Esophagus muscularis mucosa (tissue), 4 donors: ENCODE measurements around the gene GIMAP5. TPM values are rescaled to one million over a fixed set of nuclear protein-coding genes. Genes with fewer than 3 reads are reported as not detected.
A peak's percentile ranks its signal among the peaks of the same experiment; 100 is the strongest.

ENCODE experiments used
- DNase-seq: peaks from one replicate; pipeline ENCODE4 v3.0.0-alpha.2; 2017; ENCODE audit errors: extremely low spot score
- H3K27ac ChIP-seq, 4 donors: fragments of 200-600 bp; sonication (generic); replicated peaks in 1 of 4; 1 replicate in 3 of 4; 2 replicates in 1 of 4; pipeline ENCODE4 v1.5.1; 2016 to 2019; ENCODE audit warnings: mild to moderate bottlenecking in 1 of 4
- H3K27me3 ChIP-seq, 4 donors: fragments of 200-600 bp; sonication (generic); one replicate each; pipeline versions ENCODE4 v1.5.1 to v1.6.0; 2016 to 2019
- H3K36me3 ChIP-seq, 4 donors: fragments of 200-600 bp; sonication (generic); one replicate each; pipeline ENCODE4 v1.5.1; 2016 to 2019
- H3K4me1 ChIP-seq, 4 donors: fragments of 200-600 bp; sonication (generic); one replicate each; pipeline ENCODE4 v1.5.1; 2016 to 2019
- H3K4me3 ChIP-seq, 4 donors: fragments of 200-600 bp; sonication (generic); 1 replicate in 2 of 4; 2 replicates in 2 of 4; pipeline ENCODE4 v1.5.1; 2016 to 2019; ENCODE audit warnings: mild to moderate bottlenecking in 4 of 4, moderate library complexity in 1 of 4
- H3K9me3 ChIP-seq, 4 donors: fragments of 200-600 bp; sonication (generic); 1 replicate in 3 of 4; 2 replicates in 1 of 4; pipeline ENCODE4 v1.5.1; 2016 to 2019
- EP300 ChIP-seq: sonication (generic); formaldehyde crosslinking; IDR thresholded peaks from one replicate; pipeline ENCODE4 v1.6.1; 2017; ENCODE audit warnings: antibody characterized with exemption
- POLR2A ChIP-seq: fragments of 450-650 bp; IDR thresholded peaks from one replicate; pipeline ENCODE4 v1.6.1; 2017; ENCODE audit warnings: antibody characterized with exemption, moderate library complexity, mild to moderate bottlenecking, low read depth
- POLR2AphosphoS5 ChIP-seq, 2 donors: sonication (generic); formaldehyde crosslinking; IDR thresholded peaks; one replicate each; pipeline ENCODE4 v1.6.1; 2017; ENCODE audit warnings: antibody characterized with exemption in 2 of 2
- WGBS: methylation state at CpG from one replicate; pipeline ENCODE4 v1.1.5; 2018; 5-methylcytosine and 5-hydroxymethylcytosine counted together
- intact Hi-C: fragments of 100-400 bp; cut with DNase I; formaldehyde crosslinking; loops from one replicate; pipeline ENCODE4 v1.15.1; 2023
- total RNA-seq, 4 donors: library from RNA; depleted of rRNA; stranded (reverse); fragments of >200 nt; gene quantifications; one replicate each; pipeline versions ENCODE4 v1.1.0 to v1.2.1, GENCODE V29; 2016
- TF ChIP-seq, protein P1 (sequence below), 3 experiments: fragments of 200-600 bp in 2 of 3; fragments of 450-650 bp in 1 of 3; sonication (generic) in 2 of 3; IDR thresholded peaks; one replicate each; pipeline ENCODE4 v1.5.1; 2017 to 2019; ENCODE audit warnings: antibody characterized with exemption in 3 of 3, mild to moderate bottlenecking in 2 of 3, moderate library complexity in 1 of 3

The GIMAP5 gene
- total RNA-seq, result 10 to 100 TPM; 26.9 to 48.2 (median 28.6) TPM

DNA sequence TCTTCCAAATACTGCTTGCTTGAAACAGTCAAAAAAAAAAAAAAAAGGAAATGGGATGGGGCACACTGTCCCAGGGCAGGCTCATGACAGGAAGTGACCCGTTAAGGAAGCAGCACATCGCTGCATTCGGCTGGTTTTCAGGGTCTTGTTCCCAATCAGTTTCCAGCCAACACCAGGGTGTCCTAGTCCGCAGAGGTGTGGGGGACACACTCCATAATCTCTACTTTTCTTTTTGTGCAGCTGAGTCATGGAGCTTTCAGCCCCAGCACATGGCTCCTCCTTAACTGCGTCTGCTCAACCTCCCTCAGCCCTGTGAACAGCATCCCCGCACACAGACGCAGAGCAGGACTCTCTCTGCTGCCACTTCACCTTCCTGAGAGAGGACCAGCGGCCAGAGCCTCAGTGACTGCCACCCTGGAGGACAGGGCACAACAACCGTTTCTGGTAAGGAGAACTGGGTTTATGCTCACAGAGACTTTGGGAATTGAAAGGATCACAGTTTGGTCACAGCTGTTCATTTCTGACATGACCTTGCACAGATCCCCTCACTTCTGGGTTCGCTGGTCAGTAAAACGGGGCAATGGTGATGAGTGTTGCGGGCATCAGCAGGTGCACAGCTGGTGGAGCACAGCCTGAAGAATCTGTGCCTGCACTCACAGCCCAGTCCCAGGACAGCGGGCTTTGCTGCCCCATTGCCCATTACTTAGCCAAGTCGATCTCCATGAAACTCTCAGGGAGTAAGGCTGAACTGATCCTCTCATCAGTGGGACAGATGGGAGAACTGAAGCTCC is at the start of gene GIMAP5:
TSS of gene GIMAP5 (plus strand) at position 154 of the 791 bp plus-strand sequence. CDS start 3,467 bp downstream, outside the sequence.
- Histone ChIP-seq H3K27ac (peak within 1 kb of the TSS; percentile 64 to 77 (median 73)), H3K27me3 (no peaks in the 10 kb centered on the region), H3K4me1 (peaks cover 2 to 14% (median 6%) of the 10 kb centered on the region in 4 donors), H3K4me3 (peak within 1 kb of the TSS; percentile 48 to 59 (median 52)), H3K36me3 (peaks cover 0 to 21% (median 2%) of the 10 kb centered on the region in 4 donors), H3K9me3 (no peaks in the 10 kb centered on the region)
- WGBS, result 58% methylated on average over 14 of the region's 14 CpGs
- DNase-seq, result no peak
- intact Hi-C loops, result no loop called here
- TF ChIP-seq, protein P1, sequence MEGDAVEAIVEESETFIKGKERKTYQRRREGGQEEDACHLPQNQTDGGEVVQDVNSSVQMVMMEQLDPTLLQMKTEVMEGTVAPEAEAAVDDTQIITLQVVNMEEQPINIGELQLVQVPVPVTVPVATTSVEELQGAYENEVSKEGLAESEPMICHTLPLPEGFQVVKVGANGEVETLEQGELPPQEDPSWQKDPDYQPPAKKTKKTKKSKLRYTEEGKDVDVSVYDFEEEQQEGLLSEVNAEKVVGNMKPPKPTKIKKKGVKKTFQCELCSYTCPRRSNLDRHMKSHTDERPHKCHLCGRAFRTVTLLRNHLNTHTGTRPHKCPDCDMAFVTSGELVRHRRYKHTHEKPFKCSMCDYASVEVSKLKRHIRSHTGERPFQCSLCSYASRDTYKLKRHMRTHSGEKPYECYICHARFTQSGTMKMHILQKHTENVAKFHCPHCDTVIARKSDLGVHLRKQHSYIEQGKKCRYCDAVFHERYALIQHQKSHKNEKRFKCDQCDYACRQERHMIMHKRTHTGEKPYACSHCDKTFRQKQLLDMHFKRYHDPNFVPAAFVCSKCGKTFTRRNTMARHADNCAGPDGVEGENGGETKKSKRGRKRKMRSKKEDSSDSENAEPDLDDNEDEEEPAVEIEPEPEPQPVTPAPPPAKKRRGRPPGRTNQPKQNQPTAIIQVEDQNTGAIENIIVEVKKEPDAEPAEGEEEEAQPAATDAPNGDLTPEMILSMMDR (IDR thresholded peaks at IDR 0.05), result no peak
- TF ChIP-seq POLR2AphosphoS5 (IDR thresholded peaks at IDR 0.05) (peak; percentile 54 to 76), POLR2A (no peak), EP300 (no peak)

DNA sequence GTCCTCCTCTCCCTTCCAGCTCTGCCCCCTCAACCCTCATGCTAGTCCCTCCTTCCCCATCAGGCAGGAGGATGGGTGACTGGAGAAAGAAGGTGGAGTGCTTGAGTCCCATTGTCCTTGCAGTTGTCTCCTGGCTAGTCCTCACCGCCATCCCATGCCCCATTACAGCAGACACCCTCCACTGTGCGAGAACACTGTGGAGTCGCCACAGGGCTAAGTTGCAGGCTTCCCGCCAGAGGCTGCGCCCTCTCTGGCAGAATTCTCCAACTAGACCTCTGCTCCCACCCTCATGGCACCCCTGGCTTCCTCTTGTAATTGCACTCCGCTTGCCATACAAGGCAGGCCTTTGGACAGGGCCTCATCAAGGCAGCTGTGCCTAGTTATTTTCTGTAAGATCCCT is 48.6 kb upstream of the GIMAP5 start:
- H3K9me3 ChIP-seq, result no peaks in the 10 kb centered on the region
- no peak overlapping the region for H3K27ac ChIP-seq
- peaks cover 0 to 13% (median 9%) of the 10 kb centered on the region in 4 donors for H3K36me3 ChIP-seq
- TF ChIP-seq POLR2A (no peak), POLR2AphosphoS5 (IDR thresholded peaks at IDR 0.05) (no peak), EP300 (no peak)
- TF ChIP-seq, protein P1 (IDR thresholded peaks at IDR 0.05), result no peak
- no peaks in the 10 kb centered on the region for H3K27me3 ChIP-seq
- H3K4me1 ChIP-seq, result peaks cover 5 to 10% (median 7%) of the 10 kb centered on the region in 4 donors
- intact Hi-C loops, result no loop called here
- no peak for DNase-seq
- WGBS, result 89% methylated on average over 3 of the region's 6 CpGs
- no peak overlapping the region for H3K4me3 ChIP-seq

DNA sequence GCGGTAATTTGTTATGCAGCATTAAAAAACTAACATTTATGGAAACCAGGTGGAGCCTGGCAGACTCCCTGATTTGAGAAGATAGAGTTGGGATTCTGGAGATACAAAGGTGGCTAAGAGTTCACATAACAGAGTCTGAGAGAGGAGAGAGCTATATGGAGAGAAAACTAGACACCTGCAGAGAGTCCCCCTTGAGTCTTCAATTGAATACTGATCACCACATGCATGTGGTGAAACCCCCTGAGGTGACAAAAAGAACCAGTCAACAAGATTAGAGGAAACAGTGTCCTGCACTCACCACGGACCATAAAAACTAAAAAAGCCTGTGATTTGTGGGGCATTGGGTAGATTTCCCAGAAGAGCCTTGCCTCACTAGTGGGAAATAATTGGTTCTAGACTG is 41.6 kb upstream of the GIMAP5 start:
- Histone ChIP-seq H3K27ac (no peak overlapping the region), H3K4me1 (no peaks in the 10 kb centered on the region), H3K36me3 (peaks cover 0 to 7% (median 6%) of the 10 kb centered on the region in 4 donors), H3K27me3 (no peaks in the 10 kb centered on the region), H3K4me3 (no peak overlapping the region), H3K9me3 (peaks cover 0 to 21% (median 16%) of the 10 kb centered on the region in 4 donors)
- 39% methylated on average over 2 of the region's 2 CpGs for WGBS
- TF ChIP-seq, protein P1 (IDR thresholded peaks at IDR 0.05), result no peak
- TF ChIP-seq POLR2A, result no peak
- no peak for TF ChIP-seq EP300
- no peak for TF ChIP-seq POLR2AphosphoS5 (IDR thresholded peaks at IDR 0.05)
- intact Hi-C loops, result no loop called here
- no peak for DNase-seq

DNA sequence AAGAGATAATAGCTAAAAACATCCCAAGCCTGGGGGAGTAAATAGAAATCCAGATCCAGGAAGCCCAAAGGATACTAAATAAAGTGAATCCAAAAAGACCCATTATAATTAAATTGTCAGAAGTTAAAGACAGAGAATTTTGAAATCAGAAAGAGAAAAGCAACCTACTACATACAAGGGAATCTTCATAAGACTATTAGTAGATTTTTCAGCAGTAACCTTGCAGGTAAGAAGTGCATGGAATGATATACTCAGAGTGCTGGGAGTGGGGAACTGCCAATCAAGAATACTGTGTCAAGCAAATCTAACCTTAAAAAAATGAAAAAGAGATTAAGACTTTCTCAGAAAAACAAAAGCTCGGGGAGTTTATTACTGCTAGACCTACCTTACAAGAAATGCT is 34.0 kb upstream of the GIMAP5 start:
- Histone ChIP-seq H3K27me3 (no peaks in the 10 kb centered on the region), H3K4me3 (no peak overlapping the region), H3K36me3 (no peaks in the 10 kb centered on the region), H3K4me1 (no peaks in the 10 kb centered on the region), H3K9me3 (peaks cover 0 to 63% (median 56%) of the 10 kb centered on the region in 4 donors), H3K27ac (no peak overlapping the region)
- TF ChIP-seq POLR2A, result no peak
- no peak for TF ChIP-seq POLR2AphosphoS5 (IDR thresholded peaks at IDR 0.05)
- TF ChIP-seq, protein P1 (IDR thresholded peaks at IDR 0.05), result no peak
- no peak for TF ChIP-seq EP300
- DNase-seq, result no peak
- WGBS, result 88% methylated on average over 1 of the region's 1 CpG
- intact Hi-C loops, result no loop called here
